Mesendoderm (in vitro differentiated cells): ENCODE data around the gene RARA.

Experiments used
- DNase-seq: peaks from one replicate; pipeline ENCODE4 v3.0.0; 2013
- H2AK5ac ChIP-seq: 2 replicates; pipeline ENCODE4 v1.6.1; 2013; ENCODE audit warnings: low read length, inconsistent platforms
- H2BK120ac ChIP-seq: 2 replicates; pipeline ENCODE4 v1.6.1; 2013; ENCODE audit warnings: low read depth, mild to moderate bottlenecking, low read length, moderate library complexity, mixed read lengths
- H2BK15ac ChIP-seq: replicated peaks from 2 replicates; pipeline ENCODE4 v1.6.1; 2013; ENCODE audit warnings: low read depth, mild to moderate bottlenecking, moderate library complexity
- H2BK5ac ChIP-seq: 2 replicates; pipeline ENCODE4 v1.6.1; 2013; ENCODE audit warnings: low read length, inconsistent platforms
- H3K18ac ChIP-seq: 2 replicates; pipeline ENCODE4 v1.6.1; 2013; ENCODE audit warnings: mild to moderate bottlenecking, low read length, mixed read lengths
- H3K23ac ChIP-seq: one replicate; pipeline ENCODE4 v1.6.1; 2013; ENCODE audit warnings: low read length
- H3K27ac ChIP-seq: 2 replicates; pipeline ENCODE4 v1.5.1; 2013; ENCODE audit warnings: low read depth, mild to moderate bottlenecking, inconsistent platforms, low read length, moderate library complexity
- H3K27me3 ChIP-seq: 2 replicates; pipeline ENCODE4 v1.6.1; 2013; ENCODE audit warnings: low read length, control low read depth, mild to moderate bottlenecking, inconsistent platforms; ENCODE audit not compliant: insufficient read depth, poor library complexity
- H3K36me3 ChIP-seq: 2 replicates; pipeline ENCODE4 v1.6.1; 2013; ENCODE audit warnings: low read length, inconsistent platforms; ENCODE audit not compliant: control insufficient read depth, insufficient read depth
- H3K4ac ChIP-seq: one replicate; pipeline ENCODE4 v1.6.1; 2013; ENCODE audit warnings: low read depth, mild to moderate bottlenecking, low read length, moderate library complexity
- H3K4me1 ChIP-seq: 2 replicates; pipeline ENCODE4 v1.6.1; 2013; ENCODE audit warnings: low read depth, low read length, inconsistent platforms; ENCODE audit not compliant: control insufficient read depth
- H3K4me2 ChIP-seq: 2 replicates; pipeline ENCODE4 v1.6.1; 2013; ENCODE audit warnings: low read length
- H3K4me3 ChIP-seq: 2 replicates; pipeline ENCODE4 v1.5.1; 2013; ENCODE audit warnings: mild to moderate bottlenecking, low read length
- H3K56ac ChIP-seq: one replicate; pipeline ENCODE4 v1.6.1; 2013; ENCODE audit warnings: low read length
- H3K79me1 ChIP-seq: 2 replicates; pipeline ENCODE4 v1.6.1; 2013; ENCODE audit warnings: low read length, inconsistent platforms
- H3K79me2 ChIP-seq: 2 replicates; pipeline ENCODE4 v1.6.1; 2013; ENCODE audit warnings: mild to moderate bottlenecking, low read length; ENCODE audit not compliant: control insufficient read depth, insufficient read depth
- H3K9ac ChIP-seq: 2 replicates; pipeline ENCODE4 v1.6.1; 2013; ENCODE audit warnings: low read length, inconsistent platforms
- H4K5ac ChIP-seq: one replicate; pipeline ENCODE4 v1.6.1; 2013; ENCODE audit warnings: low read length
- H4K8ac ChIP-seq: one replicate; pipeline ENCODE4 v1.6.1; 2013; ENCODE audit warnings: low read depth, mild to moderate bottlenecking, control low read depth, low read length, moderate library complexity
- WGBS: extraction: QIAGEN DNeasy Blood & Tissue Kit; methylation state at CpG from one replicate; pipeline ENCODE4 v1.1.7; 2013; ENCODE audit warnings: low lambda C conversion rate, missing lambda C conversion rate; ENCODE audit not compliant: insufficient coverage; ENCODE audit errors: extremely low coverage; 5-methylcytosine and 5-hydroxymethylcytosine counted together

RARA gene

DNA sequence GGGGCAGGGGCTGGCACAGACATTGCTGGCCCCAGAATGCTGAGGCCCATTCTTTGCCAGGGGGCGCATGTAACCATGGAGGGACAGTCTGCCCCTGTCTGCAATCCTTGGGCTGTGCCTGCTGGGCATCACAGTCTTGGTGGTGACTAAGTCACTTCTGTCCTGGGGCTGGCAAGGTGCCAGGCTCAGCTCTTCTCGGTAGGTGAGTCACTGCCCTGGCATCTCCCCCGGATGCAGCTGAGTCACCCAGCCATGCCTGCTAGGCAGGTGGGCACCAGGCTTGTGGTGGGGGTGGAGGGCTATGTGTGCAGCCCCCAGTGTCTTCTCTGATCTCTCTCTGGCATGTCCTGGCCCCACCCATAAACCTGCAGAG lies 5.6 kb downstream of the RARA start:
- no CpG with 5 or more reads among the region's 3 CpGs for WGBS
- H2BK5ac ChIP-seq, result no peak overlapping the region
- no peak overlapping the region for H3K23ac ChIP-seq
- no peak overlapping the region for H3K9ac ChIP-seq
- no peak overlapping the region for H4K8ac ChIP-seq
- peaks cover 11% of the 10 kb centered on the region for H3K4me1 ChIP-seq
- H3K27me3 ChIP-seq, result no peaks in the 10 kb centered on the region
- no peak overlapping the region for H3K4me2 ChIP-seq
- peaks cover 3% of the 10 kb centered on the region for H3K79me2 ChIP-seq
- no peak overlapping the region for H4K5ac ChIP-seq
- no peak overlapping the region for H2AK5ac ChIP-seq
- no peak overlapping the region for H3K56ac ChIP-seq
- no peak overlapping the region for H3K4ac ChIP-seq
- no peak overlapping the region for H3K18ac ChIP-seq
- no peaks in the 10 kb centered on the region for H3K36me3 ChIP-seq
- no peak overlapping the region for H3K4me3 ChIP-seq
- no peak overlapping the region for H2BK15ac ChIP-seq
- DNase-seq, result no peak
- peaks cover 7% of the 10 kb centered on the region for H3K79me1 ChIP-seq
- H3K27ac ChIP-seq, result no peak overlapping the region
- no peak overlapping the region for H2BK120ac ChIP-seq

DNA sequence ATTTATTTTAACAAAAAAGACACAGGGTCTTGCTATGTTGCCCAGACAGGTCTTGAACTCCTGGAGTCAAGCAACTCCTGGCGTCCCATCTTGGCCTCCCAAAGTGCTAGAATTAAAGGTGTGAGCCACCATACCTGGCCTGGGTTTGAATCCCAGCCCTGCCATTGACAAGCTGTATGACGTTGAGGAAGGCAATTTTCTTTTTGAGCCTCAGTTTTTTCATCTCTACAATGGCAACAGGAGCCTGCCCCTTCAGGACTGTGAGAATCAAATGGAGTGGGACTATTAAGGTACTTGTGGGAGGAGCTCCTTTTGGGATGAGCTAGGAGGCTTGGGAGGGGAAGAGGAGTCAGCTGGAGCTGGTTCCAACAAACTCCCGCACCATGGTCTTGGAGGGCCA lies 6.2 kb downstream of the RARA start:
- no peak overlapping the region for H2BK120ac ChIP-seq
- no peak overlapping the region for H2BK15ac ChIP-seq
- H3K36me3 ChIP-seq, result no peaks in the 10 kb centered on the region
- no peak overlapping the region for H2BK5ac ChIP-seq
- H3K9ac ChIP-seq, result no peak overlapping the region
- H4K5ac ChIP-seq, result no peak overlapping the region
- DNase-seq, result no peak
- H3K79me2 ChIP-seq, result peaks cover 3% of the 10 kb centered on the region
- no CpG with 5 or more reads among the region's 3 CpGs for WGBS
- no peak overlapping the region for H2AK5ac ChIP-seq
- peaks cover 11% of the 10 kb centered on the region for H3K79me1 ChIP-seq
- H3K27ac ChIP-seq, result no peak overlapping the region
- H4K8ac ChIP-seq, result no peak overlapping the region
- no peaks in the 10 kb centered on the region for H3K27me3 ChIP-seq
- H3K56ac ChIP-seq, result no peak overlapping the region
- H3K23ac ChIP-seq, result no peak overlapping the region
- H3K18ac ChIP-seq, result no peak overlapping the region
- peaks cover 9% of the 10 kb centered on the region for H3K4me1 ChIP-seq
- no peak overlapping the region for H3K4me3 ChIP-seq
- H3K4me2 ChIP-seq, result no peak overlapping the region
- H3K4ac ChIP-seq, result no peak overlapping the region

DNA sequence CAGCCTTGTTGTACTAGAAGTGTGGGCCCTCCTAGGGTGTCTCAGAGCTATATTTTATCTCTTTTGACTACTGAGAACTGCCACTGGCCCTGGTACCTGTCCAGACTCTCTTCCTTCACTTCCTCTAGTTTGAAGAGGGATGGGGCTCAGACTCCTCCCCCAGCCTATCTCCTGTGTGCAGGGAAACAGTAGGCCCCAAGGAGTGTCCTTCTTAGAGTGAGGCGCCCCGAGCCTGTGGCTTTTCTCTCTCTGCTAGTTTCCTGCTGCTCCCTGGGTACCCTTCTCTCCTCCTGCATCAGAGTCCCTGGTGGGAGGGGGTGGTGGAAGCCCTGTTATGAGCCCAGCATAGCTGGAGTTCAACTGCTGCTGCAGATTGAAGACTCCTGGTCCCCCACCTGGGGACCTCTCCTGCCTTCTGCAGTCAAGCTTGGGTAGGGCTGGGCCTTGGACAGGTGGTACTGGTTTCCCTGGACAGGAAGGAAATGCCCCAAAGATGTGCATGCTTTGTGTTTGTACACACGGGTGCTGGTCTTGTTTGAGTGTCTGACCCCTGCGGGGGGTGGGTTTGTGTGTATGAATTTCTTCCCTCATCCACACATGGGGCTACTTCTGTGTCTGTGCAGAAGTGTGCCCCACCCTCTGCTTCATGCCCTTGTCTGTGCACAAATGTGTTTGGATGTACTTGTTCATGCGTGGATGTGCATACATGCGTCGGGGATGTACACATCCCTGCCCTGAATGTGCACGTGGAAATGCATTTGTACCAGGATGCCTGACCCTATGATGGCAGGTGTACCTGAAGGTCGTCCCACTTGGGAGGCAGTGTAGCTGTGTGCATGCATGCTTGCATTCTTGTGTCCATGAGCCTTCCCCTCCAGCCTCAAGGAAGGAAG lies 6.9 kb downstream of the RARA start:
- H3K23ac ChIP-seq, result peak overlapping the region; percentile 30
- peaks cover 6% of the 10 kb centered on the region for H3K79me2 ChIP-seq
- no peak overlapping the region for H2BK5ac ChIP-seq
- H3K56ac ChIP-seq, result peak overlapping the region; percentile 87
- H3K4ac ChIP-seq, result no peak overlapping the region
- no peak overlapping the region for H2BK120ac ChIP-seq
- H3K27me3 ChIP-seq, result no peaks in the 10 kb centered on the region
- peak overlapping the region; percentile 78 for H3K4me2 ChIP-seq
- WGBS, result no CpG with 5 or more reads among the region's 9 CpGs
- H3K4me1 ChIP-seq, result peaks cover 9% of the 10 kb centered on the region
- peak overlapping the region; percentile 80 for H2AK5ac ChIP-seq
- peak overlapping the region; percentile 77 for H3K9ac ChIP-seq
- H2BK15ac ChIP-seq, result no peak overlapping the region
- H3K79me1 ChIP-seq, result peaks cover 15% of the 10 kb centered on the region
- no peak for DNase-seq
- no peak overlapping the region for H3K4me3 ChIP-seq
- no peaks in the 10 kb centered on the region for H3K36me3 ChIP-seq
- H4K8ac ChIP-seq, result no peak overlapping the region
- H4K5ac ChIP-seq, result no peak overlapping the region
- no peak overlapping the region for H3K18ac ChIP-seq
- H3K27ac ChIP-seq, result no peak overlapping the region

DNA sequence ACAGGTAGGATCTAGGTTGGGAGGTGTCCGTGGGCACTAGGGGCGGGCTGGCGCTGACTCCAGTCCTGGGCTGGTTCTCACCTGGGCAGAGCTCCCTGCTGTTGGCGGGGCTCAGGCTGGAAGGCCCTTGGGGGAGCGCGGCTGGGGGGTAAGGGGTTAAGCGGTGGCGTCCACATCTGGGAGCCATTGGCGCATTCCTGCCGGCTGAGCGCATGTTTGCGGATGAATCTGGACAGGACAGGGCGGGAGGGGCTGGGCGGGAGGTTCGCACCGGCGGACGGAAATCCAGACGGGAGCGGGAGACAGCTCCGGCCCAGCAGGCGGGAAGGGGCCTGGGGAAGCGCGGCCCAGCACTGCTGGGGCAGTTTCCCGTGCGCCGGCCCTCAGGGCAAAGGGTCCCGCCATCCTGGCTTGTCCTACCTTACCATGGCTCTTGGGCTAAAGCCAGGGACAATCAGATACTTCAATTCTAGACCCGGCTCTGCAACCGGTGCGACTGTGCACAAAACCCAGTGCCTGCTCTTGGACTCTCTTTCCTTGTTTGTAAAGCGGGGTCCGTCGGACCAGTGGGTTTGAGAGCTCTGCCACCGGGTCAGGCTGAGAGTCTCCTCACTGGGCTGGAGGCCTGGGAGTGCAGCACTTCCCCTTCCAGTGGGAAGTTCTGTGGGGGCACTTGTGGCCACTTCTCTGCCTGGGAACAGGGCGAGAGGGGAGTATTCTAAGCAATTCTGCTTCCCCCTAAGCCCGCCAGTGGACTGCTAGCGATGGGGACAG lies 7.8 kb downstream of the RARA start:
- peaks cover 9% of the 10 kb centered on the region for H3K4me1 ChIP-seq
- WGBS, result no CpG with 5 or more reads among the region's 38 CpGs
- no peak overlapping the region for H2BK15ac ChIP-seq
- H3K23ac ChIP-seq, result peak overlapping the region; percentile 30
- H3K27ac ChIP-seq, result peak overlapping the region; percentile 25
- H3K9ac ChIP-seq, result peak overlapping the region; percentile 77
- peak overlapping the region; percentile 87 for H3K56ac ChIP-seq
- no peak overlapping the region for H2BK120ac ChIP-seq
- no peak overlapping the region for H2BK5ac ChIP-seq
- peak overlapping the region; percentile 78 for H3K4me2 ChIP-seq
- peaks cover 15% of the 10 kb centered on the region for H3K79me1 ChIP-seq
- no peak overlapping the region for H4K8ac ChIP-seq
- peak overlapping the region; percentile 35 for H3K4me3 ChIP-seq
- H3K36me3 ChIP-seq, result no peaks in the 10 kb centered on the region
- peak; percentile 85 for DNase-seq
- peaks cover 8% of the 10 kb centered on the region for H3K79me2 ChIP-seq
- H3K18ac ChIP-seq, result peak overlapping the region; percentile 57
- H3K4ac ChIP-seq, result no peak overlapping the region
- no peaks in the 10 kb centered on the region for H3K27me3 ChIP-seq
- H2AK5ac ChIP-seq, result peak overlapping the region; percentile 80
- H4K5ac ChIP-seq, result no peak overlapping the region

DNA sequence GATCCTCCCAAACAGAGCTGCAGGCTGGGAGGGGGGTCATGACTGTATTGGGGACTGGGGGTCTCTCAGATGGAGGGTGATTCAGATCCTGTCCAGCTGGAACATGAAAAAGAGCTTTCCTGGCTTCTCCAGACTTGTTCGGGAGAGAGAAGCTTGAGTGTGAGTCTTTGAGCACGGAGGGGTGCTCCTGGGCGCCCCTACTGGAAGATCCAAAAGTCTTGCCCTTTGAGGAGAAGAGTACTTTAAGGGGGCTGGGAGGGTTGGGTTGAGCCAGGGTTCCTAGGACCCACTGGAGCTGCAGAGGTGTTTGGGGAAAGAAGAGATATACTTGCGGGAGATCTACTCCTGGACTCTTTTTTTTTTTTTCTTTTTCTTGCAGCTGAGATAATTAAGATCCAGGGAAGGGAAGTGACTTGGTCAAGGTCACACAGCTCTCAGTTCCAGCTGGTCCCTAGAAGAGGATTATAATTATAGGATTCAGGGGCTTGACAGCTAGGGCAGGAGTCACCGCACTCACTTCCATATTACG lies 8.4 kb downstream of the RARA start:
- peak overlapping the region; percentile 77 for H3K9ac ChIP-seq
- peaks cover 18% of the 10 kb centered on the region for H3K79me1 ChIP-seq
- peak overlapping the region; percentile 87 for H3K56ac ChIP-seq
- no peak overlapping the region for H3K23ac ChIP-seq
- no peak overlapping the region for H4K8ac ChIP-seq
- H2AK5ac ChIP-seq, result no peak overlapping the region
- no peak overlapping the region for H3K4ac ChIP-seq
- no peaks in the 10 kb centered on the region for H3K27me3 ChIP-seq
- no peak overlapping the region for H2BK15ac ChIP-seq
- peak overlapping the region; percentile 94 for H3K4me2 ChIP-seq
- H2BK120ac ChIP-seq, result no peak overlapping the region
- peak overlapping the region; percentile 57 for H3K18ac ChIP-seq
- no peak overlapping the region for H2BK5ac ChIP-seq
- peaks cover 8% of the 10 kb centered on the region for H3K79me2 ChIP-seq
- H3K4me1 ChIP-seq, result peaks cover 13% of the 10 kb centered on the region
- no peak overlapping the region for H4K5ac ChIP-seq
- H3K27ac ChIP-seq, result peak overlapping the region; percentile 25
- peak overlapping the region; percentile 19 for H3K4me3 ChIP-seq
- no CpG with 5 or more reads among the region's 6 CpGs for WGBS
- peak; percentile 86 for DNase-seq
- H3K36me3 ChIP-seq, result no peaks in the 10 kb centered on the region
